Activated CD4-positive, alpha-beta T cell treated with anti-CD3 and anti-CD28 coated beads, Interleukin-2, amount 50 U/mL, for 1 hour (primary cell): ENCODE data around the gene INTS4.
A peak's percentile ranks its signal among the peaks of the same experiment; 100 is the strongest.
"Not testable (repeated sequence)": the region's sequence is repeated elsewhere in the genome, so short reads cannot be mapped to it uniquely, and the experiment has no call there.

Experiments
- DNase-seq: peaks from one replicate; pipeline ENCODE4 v3.0.0-alpha.2; 2020

Gene INTS4, protein sequence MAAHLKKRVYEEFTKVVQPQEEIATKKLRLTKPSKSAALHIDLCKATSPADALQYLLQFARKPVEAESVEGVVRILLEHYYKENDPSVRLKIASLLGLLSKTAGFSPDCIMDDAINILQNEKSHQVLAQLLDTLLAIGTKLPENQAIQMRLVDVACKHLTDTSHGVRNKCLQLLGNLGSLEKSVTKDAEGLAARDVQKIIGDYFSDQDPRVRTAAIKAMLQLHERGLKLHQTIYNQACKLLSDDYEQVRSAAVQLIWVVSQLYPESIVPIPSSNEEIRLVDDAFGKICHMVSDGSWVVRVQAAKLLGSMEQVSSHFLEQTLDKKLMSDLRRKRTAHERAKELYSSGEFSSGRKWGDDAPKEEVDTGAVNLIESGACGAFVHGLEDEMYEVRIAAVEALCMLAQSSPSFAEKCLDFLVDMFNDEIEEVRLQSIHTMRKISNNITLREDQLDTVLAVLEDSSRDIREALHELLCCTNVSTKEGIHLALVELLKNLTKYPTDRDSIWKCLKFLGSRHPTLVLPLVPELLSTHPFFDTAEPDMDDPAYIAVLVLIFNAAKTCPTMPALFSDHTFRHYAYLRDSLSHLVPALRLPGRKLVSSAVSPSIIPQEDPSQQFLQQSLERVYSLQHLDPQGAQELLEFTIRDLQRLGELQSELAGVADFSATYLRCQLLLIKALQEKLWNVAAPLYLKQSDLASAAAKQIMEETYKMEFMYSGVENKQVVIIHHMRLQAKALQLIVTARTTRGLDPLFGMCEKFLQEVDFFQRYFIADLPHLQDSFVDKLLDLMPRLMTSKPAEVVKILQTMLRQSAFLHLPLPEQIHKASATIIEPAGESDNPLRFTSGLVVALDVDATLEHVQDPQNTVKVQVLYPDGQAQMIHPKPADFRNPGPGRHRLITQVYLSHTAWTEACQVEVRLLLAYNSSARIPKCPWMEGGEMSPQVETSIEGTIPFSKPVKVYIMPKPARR

DNA sequence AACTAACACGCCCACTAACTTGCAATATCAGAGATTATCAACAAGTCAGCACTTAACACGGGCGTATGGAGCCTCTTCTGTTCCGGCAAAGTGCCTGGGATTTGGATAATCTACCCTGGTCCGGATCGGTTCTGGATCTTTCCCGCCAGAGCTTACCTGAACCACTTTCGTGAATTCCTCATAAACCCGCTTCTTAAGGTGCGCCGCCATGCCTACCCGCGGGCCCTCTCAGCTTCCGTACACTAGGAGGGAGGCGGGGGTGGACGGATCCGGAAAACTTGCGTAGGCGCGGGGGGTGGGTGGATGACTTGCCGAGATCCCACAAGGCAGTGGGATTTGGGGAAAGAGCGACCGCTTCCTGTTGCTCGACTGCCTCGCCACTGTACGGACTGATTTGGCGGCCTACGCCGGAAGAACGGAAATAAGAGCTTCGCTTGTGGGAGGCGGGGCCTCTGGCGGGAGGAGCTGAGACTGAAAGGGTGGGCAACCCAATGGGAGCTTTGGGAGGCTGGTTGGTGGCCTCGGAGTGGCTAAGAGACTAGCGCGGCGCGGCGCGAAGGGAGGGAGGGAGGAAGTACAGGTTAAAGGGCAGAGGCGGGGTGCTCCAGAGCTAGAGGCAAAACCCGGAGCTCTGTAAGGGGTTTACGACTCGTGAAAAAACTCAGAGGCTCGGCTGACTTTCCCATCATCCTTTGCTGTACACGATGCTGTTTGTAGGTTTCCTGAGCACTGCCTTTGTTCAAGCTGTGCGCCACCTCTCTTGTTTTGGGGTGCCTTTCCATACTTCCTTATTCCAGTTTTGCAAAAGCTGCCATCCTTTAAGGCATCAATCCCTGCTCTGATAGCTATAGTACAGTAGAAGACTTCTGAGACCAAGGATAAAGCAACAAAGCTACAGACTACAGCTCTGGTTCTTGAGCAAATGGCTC, at the start of gene INTS4:
INTS4 (minus strand) TSS at position 235 of the 929 bp plus-strand sequence; CDS start at position 210, 25 bp downstream.
- peak; percentile 97 for DNase-seq

DNA sequence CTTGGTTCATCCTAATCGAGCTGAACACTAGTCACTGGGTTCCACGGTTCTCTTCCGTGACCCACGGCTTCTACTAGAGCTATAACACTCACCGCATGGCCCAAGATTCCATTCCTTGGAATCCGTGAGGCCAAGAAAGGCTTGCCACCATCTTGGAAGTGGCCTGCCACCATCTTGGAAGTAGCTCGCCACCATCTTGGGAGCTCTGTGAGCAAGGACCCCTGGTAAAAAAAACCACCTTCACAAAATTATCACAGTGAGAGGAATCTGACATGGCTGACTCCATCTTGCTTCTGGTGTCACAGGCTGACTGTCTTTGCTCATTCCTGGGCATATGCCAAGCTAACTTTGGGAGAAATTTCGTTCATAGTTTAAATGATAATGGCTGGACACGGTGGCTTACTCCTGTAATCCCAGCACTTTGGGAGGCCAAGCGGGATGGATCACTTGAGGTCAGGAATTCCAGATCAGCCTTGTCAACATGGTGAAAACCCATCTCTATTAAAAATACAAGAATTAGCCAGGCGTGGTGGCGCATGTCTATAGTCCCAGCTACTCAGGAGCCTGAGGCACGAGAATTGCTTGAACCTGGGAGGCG, 47.5 kb upstream of the INTS4 start:
- no peak for DNase-seq

DNA sequence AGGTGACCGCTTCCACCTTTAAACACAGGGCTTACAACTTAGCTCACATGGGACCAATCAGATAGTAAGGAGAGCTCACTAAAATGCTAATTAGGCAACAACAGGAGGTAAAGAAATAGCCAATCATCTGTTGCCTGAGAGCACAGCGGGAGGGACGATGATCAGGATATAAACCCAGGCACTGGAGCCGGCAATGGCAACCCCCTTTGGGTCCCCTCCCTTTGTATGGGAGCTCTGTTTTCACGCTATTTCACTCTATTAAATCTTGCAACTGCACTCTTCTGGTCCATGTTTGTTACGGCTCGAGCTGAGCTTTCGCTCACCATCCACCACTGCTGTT, 46.9 kb upstream of the INTS4 start:
- not testable (repeated sequence) for DNase-seq

DNA sequence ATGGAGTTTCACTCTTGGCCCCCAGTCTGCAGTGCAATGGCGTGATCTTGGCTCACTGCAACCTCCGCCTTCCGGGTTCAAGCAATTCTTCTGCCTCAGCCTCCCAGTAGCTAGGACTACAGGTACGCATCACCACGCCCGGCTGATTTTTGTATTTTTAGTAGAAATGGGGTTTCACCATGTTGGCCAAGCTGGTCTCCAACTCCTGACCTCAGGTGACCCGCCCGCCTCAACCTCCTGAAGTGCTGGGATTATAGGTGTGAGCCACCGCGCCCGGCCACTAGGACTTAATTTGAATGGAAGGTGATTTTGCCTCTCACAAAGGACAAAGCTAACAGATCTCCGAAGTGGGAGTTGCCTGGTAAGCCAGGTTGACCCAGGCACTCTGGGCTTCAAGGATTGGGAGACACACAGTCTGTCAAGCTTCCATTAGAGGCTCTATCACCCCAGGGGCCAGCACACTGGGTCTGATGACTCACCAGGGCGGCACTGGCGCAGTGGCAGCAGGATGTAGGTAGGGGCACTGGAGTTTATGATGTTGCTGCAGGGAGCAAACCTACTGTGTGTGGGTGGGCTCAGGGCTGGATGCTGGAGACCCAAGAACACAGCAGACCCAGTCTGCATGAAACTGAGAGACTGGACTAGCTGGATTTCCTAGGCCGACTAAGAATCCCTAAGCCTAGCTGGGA, 46.4 kb upstream of the INTS4 start:
- DNase-seq = no peak

DNA sequence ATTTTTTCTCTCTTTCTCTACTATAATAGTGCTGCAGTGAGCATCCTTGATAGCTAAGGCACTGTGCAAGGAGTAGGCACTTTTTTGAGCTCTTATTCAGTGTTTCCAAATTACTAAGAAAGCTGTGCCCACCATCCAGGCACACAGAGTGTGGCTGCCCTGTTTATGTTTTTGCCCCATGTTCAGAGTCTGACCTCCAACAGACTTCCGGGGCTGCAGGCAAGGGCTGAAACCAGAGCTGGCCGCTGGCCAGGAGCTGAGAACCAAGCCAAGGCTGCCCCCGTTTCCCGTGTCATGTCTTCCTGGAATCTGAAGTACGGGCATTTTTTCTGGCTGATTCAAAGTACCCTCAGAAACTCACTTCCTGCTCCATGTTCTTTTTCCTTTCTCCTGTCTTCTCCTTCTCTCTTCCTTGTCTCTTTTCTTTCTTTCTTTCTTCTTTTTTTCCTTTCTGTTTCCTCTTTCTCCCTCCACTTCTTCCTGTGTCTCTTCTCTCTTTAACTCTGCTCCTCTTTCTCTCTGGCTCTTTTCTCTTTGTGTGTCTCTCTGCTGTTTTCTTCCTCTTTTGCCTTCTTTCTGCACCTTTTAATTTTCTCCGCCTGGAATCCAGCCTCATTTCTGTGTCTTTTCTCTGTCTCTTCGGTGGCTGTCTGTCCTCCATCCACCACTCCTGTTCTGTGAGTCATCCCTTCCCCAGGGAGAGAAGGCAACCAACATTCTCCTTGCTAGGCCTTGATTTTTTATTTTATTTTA, 45.6 kb upstream of the INTS4 start:
- DNase-seq = no peak

DNA sequence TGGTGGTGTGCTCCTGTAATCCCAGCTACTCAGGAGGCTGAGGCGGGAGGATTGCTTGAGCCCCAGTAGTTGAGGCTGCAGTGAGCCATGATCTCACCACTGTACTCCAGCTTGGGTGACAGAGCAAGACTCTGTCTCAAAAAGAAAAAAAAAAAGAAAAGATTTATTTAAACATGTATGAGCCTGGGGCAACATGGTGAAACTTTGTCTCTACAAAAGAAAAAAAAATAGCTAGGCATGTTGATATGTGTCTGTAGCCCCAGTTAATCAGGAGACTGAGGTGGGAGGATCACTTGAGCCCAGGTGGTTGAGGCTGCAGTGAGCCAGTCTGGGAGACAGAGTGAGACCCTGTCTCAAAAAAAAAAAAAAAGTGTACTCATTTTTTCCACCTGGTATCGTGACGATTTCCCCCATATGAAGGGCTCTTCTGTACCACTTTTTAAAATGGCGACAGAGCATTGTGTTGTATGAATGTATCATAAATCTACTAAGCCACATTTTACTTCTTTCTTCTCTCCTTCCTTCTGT, 45.0 kb upstream of the INTS4 start:
- DNase-seq = no peak

DNA sequence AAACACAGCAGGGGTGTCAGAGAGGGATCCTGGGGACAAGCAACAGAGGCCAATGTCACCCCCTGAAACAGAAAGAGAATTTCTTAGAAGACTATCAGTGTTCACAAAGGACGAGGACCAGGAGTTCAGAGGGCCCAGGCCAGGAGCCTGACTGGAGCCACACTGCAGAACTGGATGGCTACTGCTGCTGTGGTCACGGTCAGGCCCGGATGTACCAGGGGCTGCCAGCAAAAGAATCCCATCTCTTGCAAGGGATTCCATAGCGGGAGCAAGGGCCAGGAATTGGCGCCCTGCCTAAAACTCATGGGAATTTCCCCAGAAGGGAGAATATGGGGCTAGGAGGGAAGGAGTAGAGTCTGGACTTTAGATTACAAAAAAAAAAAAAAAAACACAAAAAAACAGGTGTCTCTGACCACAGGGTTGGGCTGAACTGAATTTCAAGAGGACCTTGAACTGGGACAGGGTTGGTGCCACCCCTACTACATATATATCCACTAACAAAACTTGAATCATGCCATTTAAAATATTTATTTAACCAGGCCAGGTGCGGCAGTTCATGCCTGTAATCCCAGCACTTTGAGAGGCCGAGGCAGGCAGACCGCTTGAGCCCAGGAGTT, 44.3 kb upstream of the INTS4 start:
- DNase-seq = no peak

DNA sequence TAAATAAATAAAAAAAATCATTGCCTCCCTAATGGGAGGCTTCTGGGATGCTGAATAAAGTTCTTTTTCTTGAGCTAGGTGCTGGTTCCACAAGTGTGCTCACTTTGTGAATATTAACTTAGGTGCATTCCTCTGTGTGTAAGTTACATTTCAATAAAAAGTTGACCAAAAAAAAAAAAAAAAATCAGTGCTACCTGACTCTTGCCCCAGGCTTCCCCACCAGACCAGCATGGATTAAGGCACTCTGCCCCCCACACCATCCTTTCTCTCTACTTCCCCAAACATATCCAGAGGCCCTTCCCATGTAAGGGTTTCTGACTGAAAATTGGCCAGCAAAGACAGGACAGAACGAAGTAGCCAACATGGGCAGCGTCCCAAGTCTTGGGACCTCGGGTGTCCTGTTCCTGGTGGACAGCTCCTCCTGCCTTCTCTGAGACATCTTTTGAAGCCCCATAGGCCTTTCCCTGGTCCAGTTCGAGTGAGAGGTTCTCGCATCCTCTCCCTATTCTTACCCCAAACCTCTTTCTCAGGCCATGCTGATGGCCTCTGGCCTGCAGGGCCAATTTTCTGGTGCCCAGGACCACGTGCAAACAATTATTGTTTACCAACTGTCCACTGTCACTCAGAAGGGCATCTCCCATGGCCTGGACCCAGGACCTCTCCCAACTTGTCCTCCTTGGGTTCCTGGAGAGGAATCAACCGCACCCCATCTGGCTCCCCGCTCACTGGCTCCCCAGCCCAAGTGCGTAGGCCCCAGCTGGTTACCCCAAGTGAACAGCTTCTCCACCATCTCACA, 43.6 kb upstream of the INTS4 start:
- DNase-seq = no peak

DNA sequence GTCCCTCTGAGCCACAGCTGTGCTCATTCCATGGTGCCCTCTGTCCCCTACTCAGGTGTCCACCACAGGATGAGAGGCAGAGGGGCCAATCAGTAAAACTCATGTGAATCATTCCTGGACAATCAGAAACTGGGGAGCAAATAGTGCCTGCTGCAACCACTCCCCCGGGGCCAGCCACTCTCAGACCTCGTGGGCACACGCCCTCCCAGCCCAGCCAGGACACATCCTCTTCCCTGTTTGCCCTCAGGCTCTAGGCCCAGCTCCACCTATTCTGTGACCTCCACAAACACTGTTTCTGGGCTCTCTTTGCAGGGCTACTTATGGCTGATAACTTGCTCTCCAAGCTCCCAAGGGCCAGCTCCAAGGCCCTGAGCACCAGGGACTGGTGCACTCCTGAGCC, 42.6 kb upstream of the INTS4 start:
- DNase-seq = no peak

DNA sequence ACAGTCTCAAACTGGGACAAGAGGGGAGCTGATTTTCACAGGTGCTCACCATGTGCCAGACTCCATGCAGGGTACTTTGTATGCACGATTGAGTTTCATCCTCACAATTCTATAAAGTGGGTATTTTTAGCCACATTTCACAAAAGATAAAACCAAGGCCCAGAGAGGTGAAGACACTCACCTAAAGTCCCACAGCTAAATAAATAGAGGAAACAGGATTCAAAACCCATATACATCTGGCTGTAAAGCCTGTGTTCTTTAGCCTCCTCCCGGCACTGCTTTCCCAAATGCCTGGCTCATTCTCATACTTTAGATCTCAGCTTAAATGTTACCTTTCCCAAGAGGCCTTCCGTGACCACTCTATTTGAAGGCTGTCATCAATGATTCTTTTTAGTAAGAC, 41.8 kb upstream of the INTS4 start:
- no peak for DNase-seq

DNA sequence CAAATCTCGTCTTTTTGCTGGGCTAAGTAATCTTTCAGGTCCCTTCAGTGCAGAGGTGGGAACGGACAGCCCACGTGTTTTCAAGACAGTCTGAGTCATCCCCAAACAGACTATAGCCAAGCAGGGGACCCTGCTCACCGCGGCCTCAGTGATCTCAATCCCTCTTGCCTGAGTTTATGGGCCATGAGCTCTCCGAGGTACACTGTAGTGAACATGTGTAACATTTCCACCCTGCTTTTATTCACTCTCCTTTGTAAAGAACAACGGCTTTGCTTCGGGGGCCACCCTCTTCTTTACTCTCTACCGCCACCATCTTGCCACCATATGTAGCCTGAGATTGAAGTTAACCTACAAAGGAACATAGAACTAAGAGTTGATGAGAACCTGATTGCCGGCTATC, 40.2 kb upstream of the INTS4 start:
- no peak for DNase-seq

DNA sequence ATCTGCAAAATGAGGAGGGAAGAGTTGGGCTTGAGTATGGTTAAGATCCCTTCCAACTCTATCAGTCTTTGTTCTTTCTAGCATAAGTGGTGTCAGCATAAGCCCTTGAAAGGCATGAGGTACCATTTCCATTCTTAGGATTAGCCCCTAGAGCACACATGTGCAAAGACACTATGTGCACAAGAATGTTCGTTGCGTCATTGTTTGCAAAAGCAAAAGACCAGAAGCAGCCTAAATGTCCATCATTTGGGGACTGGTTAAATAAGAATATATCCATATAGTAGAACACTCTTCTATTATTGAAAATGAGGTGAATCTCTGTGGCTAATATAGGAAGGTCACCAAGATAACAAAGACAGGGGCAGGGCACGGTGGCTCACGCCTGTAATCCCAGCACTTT, 38.6 kb upstream of the INTS4 start:
- DNase-seq = no peak

DNA sequence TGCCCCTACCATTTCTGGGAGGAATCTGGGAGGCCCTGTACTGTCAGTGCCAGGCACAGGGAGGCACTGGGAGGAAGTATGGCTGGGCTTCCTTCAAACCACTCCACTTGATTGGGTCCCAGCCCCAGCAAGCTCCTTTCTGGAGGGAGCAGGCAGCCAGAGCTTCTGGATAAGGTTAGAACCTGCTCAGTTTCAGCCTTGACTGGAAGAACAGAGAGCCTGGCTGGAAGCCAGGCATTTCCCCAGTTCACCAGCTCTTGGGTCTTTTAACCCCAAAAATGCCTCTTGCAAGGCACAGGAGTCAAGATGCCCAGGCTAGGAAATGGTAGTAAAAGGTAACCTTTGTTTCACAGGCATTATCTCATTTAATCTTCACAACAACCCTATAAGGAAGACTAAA, 37.6 kb upstream of the INTS4 start:
- DNase-seq = no peak

DNA sequence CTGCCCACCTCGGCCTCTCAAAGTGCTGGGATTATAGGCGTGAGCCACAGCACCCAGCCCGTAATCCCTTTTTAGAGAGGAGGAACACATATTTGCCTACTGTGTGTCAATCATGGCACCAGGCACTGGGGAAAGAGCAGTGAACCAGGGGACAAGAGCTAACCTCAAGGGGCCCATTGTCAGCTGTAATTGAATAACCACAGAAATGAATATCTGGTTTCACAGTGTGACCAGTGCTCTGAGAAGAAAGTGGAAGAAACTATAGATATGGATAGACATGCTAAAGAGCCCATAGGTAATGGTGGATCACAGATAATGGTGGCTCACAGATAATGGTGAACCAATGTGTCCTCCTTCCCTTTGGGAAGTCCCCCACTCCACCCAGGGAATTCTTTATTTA, 37.2 kb upstream of the INTS4 start:
- no peak for DNase-seq

DNA sequence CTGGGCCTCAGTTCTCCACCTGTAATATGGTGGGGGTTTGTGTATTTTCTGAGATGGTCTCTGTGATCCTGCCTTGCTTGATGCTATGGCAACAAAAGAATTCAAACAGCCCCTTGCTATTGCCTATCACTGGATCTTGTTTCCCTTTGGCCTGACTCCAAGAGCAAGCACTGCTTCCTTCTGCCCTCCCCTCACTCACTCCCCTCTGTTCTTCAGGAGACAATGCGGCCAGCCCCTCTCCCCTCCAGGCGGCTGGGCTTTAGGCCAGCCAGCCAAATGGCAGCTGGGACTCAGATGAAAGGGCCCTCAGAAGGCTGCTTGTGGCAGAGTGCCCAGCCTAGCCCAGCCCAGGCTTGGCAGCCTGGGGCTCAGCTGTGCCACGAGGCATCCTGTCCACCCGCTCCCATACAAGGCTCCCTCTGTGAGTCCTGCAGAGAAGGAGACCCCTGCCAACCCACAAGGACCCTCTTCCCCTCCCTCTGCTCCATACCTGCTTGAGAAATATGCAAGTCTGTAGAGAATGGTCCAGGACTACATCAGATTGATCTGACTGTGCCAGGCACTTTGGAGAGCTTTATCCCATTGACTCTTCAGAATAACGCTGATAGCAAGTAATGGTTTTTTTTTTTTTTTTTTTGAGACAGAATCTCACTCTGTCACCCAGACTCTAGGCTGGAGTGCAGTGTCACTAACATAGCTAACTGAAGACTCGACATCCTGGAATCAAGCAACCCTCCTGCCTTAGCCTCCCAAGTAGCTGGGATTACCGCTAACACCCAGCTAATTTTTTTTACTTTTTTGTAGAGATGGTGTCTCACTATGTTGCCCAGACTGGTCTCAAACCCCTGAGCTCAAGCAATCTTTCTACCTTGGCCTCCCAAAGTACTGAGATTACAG, 36.2 kb upstream of the INTS4 start:
- DNase-seq = no peak

DNA sequence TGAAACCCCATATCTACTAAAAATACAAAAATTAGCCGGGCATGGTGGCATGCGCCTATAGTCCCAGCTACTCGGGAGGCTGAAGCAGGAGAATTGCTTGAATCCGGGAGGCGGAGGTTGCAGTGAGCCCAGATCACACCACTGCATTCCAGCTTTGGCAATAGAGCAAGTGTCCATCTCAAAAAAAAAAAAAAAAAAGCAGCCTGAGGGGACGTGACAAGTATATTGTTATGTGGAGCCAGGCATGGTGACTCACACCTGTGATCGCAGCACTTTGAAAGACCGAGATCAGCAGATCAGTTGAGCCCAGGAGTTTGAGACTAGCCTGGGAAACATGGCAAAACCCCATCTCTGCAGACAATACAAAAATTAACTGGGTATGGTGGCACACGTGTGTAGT, 34.0 kb upstream of the INTS4 start:
- DNase-seq = not testable (repeated sequence)

DNA sequence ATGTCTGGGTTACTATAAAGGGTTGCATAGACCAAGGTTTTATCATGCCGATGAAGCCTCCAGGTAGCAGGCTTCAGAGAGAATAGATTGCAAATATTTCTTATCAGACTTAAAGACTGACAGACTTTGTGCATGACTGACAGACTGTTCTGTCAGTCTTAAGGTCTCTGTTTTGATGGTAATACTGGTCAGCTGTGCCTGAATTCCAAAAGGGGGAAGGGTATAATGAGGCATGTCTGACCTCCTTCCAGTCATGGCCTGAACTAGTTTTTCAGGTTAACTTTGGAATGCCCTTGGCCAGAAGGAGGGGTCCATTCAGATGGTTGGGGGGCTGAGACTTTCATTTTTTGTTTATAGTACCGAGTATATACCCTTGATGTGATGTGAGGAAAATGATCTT, 33.3 kb upstream of the INTS4 start:
- no peak for DNase-seq

DNA sequence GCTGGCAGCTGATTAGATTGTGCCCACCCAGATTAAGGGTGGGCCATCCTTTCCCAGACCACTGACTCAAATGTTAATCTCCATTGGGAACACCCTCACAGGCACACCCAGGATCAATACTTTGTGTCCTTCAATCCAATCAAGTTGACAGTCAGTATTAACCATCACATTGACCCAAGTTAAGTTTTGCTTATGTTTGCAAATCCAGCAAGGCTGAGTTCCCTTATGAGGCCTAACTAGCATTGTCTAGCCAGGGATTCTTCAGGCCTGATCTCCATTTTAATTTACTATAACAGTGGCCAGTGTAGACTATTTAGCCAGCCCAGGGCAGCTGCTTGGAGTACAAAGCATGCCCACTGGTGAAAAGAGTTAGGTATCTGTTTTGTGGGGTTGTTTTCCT, 30.9 kb upstream of the INTS4 start:
- DNase-seq = no peak
